Measurements from ENCODE around the gene OSBPL5.

- TF ChIP-seq TARDBP (IDR thresholded peaks at IDR 0.05) (no peak), FOXK2 (IDR thresholded peaks at IDR 0.05) (no peak), ARNT (IDR thresholded peaks at IDR 0.05) (no peak), L3MBTL2 (conservative IDR thresholded peaks at IDR 0.05) (no peak), BHLHE40 (IDR thresholded peaks at IDR 0.05; ENCODE audit: borderline replicate concordance) (no peak), SP1 (IDR thresholded peaks at IDR 0.05) (no peak)
These were observed 65.9 kb downstream of the OSBPL5 start for GRCh38 chr11:3099178-3099577.
